ENCODE data around the gene TXNRD1. TPM values are rescaled to one million over a fixed set of nuclear protein-coding genes. Genes with fewer than 3 reads are reported as not detected.

The TXNRD1 gene
- polyA plus RNA-seq, 6 donors from 2014 or later, result 19.5 to 26.9 (median 22.9) TPM

DNA sequence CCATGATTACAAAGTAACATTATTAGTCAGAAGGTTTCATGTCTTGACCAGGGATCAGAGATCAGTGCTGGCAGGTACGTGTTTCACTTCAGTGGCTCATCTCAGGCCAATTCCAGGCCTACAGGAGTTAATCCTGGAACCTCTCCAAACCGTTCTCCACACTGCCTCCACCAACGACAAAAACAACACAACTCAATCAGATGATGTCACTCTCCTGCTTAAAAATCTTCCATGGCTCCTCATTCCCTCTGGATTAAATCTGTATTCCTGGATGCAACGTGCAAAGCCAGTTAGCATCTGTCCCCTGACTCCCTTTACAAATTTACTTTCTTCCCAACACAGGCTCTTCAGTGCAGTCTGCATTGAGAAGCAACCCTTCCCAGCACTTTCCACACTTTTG lies 34.3 kb upstream of the TXNRD1 start:
- Mint-ChIP-seq H3K4me3 (no peak overlapping the region), H3K27me3 (peaks cover 11 to 36% (median 26%) of the 10 kb centered on the region in 3 donors), H3K9me3 (peaks cover 0 to 16% (median 7%) of the 10 kb centered on the region in 7 donors), H3K36me3 (peaks cover 0 to 14% of the 10 kb centered on the region in 2 donors), H3K4me1 (no peaks in the 10 kb centered on the region), H3K27ac (no peak overlapping the region)
- no peak for DNase-seq
- no peak for ATAC-seq (ENCODE audit: low read depth in 2 of 2)

DNA sequence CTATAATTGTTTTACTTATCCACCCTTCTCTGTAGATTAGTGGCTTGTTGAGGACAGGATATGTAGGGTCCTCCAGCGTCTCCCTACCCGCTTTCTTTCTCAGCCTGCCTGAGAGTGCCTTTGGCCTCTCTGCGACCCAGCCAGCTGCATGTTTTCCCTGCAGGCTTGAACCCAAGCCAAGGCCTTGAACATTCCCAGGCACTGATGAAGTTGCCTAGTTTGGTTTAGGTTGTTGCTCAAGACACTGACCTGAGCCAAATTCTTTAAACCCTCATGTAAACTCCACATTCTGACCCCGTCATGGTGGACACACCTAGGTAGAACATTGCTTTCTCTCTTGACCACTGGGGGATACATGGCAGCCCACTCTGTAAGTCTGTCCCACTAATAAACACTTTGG lies 33.4 kb upstream of the TXNRD1 start:
- H3K9me3 Mint-ChIP-seq, result peaks cover 0 to 16% (median 7%) of the 10 kb centered on the region in 7 donors
- ATAC-seq (ENCODE audit: low read depth in 2 of 2) (no peak), DNase-seq (no peak)
- no peaks in the 10 kb centered on the region for H3K4me1 Mint-ChIP-seq
- peaks cover 0 to 14% of the 10 kb centered on the region in 2 donors for H3K36me3 Mint-ChIP-seq
- H3K4me3 Mint-ChIP-seq, result no peak overlapping the region
- no peak overlapping the region for H3K27ac Mint-ChIP-seq
- peaks cover 11 to 35% (median 26%) of the 10 kb centered on the region in 3 donors for H3K27me3 Mint-ChIP-seq

DNA sequence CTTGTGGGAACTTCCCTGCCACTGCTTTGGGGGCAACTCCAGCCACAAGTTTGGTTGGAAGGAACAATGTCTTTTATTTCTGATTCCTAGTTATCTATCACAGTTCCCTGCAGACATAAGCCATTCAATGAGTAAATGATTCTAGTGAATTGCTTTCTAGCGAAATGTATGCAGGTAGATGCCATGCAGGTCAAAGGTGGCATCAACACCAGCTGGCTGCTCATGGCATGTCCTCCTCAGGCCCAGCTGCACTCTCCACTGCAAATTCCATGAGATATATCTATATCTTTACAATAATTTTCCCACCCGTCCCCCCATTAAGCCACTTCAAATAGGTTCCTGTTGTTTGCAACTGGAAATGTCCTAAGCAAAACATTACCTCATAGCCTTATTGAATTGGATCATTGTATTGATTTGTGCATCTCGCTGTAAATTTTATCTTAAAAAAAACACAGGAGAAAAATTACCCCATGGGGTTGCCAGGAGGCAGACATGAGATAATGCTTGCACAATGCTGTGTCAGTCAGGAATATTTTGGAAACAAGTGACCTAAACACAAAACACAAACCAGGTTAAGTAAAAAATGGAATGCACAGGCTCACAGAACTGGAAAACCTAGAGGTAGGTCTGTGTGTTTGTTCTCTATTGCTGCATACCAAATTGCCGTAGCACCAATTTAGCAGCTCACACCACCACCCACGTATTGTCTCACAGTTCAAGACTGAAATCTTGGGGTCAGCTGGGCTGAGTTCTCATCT lies 32.8 kb upstream of the TXNRD1 start:
- no peak for ATAC-seq (ENCODE audit: low read depth in 2 of 2)
- Mint-ChIP-seq H3K27me3 (peaks cover 9 to 29% (median 25%) of the 10 kb centered on the region in 3 donors), H3K4me1 (no peaks in the 10 kb centered on the region), H3K27ac (no peak overlapping the region), H3K9me3 (peaks cover 0 to 16% (median 7%) of the 10 kb centered on the region in 7 donors), H3K4me3 (no peak overlapping the region), H3K36me3 (peaks cover 0 to 14% of the 10 kb centered on the region in 2 donors)
- DNase-seq, result no peak

DNA sequence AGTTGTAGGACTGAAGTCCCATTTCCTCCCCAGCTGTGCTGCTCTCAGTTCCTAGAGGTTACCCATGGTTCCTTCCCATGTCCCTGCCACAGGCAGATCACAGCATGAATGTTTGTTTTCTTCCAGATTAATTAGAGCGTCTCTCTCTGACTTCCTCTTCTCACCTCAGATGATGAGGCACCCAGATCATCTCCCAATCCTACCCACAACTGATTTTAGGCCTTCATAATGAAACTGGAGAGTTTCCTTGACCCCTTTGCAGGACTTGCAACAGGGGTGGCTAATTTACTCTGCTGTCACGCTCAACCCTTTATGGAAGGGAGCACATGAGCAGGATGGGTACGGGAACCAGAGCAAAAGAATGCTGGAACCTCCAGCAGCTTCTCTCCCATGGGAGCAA lies 32.1 kb upstream of the TXNRD1 start:
- H3K9me3 Mint-ChIP-seq, result peaks cover 0 to 16% (median 7%) of the 10 kb centered on the region in 7 donors
- ATAC-seq (ENCODE audit: low read depth in 2 of 2) (no peak), DNase-seq (no peak)
- no peak overlapping the region for H3K27ac Mint-ChIP-seq
- no peaks in the 10 kb centered on the region for H3K4me1 Mint-ChIP-seq
- peaks cover 2 to 22% (median 20%) of the 10 kb centered on the region in 3 donors for H3K27me3 Mint-ChIP-seq
- H3K36me3 Mint-ChIP-seq, result peaks cover 0 to 14% of the 10 kb centered on the region in 2 donors
- H3K4me3 Mint-ChIP-seq, result no peak overlapping the region

DNA sequence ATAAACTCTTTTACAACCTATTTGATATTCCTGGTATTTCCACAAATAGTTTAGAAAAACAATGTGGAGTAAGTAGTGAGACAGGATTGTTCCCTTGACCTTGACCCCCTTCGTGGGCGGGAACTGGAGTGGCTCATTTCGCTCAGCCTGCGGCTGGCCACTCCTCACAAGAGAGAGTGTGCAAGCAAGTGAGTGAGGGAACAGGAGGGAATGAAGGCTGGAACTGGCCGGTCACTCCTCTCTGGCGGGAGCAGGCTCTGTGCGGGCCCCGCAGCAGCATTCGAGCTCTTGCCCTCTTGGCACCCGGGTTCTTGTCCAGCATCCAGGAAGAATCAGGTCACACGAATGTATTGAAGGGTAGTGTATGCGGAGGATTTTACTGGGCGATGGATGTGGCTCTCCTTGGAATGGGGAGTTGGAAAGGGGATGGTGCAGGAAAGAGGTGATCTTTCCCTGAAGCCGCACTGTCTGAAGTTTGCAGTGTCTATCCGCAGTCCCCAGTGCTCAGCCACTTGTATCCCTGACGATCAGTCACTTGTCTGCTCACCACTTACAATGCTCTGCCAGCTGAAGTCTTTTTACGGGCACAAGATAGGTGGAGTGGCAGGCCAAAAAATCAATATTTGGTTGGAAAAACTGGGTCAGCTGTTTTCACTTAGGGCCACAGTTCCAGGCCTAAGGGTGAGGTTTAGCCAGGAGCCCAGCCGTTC lies 28.0 kb upstream of the TXNRD1 start:
- no peaks in the 10 kb centered on the region for H3K4me1 Mint-ChIP-seq
- peaks cover 0 to 5% (median under 1%) of the 10 kb centered on the region in 3 donors for H3K27me3 Mint-ChIP-seq
- peaks cover 0 to 14% of the 10 kb centered on the region in 2 donors for H3K36me3 Mint-ChIP-seq
- no peak overlapping the region for H3K27ac Mint-ChIP-seq
- H3K4me3 Mint-ChIP-seq, result no peak overlapping the region
- no peak for DNase-seq
- no peak for ATAC-seq (ENCODE audit: low read depth in 2 of 2)
- H3K9me3 Mint-ChIP-seq, result peaks cover 2 to 16% (median 7%) of the 10 kb centered on the region in 7 donors

DNA sequence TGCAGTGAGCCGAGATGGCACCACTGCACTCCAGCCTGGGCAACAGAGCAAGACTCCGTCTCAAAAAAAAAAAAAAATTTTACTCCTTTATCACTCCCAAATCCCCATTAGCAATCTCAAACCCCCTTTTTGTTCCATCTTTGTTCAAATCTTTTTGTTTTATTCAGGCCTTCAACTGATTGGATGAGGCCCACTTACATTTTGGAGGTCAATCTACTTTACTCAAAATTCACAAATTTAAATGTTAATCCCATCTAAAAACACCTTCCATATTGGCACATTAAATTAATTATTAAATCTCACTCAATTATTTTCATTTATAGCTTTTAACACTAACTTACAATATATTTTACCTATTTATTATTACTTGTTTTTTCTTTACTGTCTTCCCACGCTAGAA lies 27.0 kb upstream of the TXNRD1 start:
- DNase-seq (no peak), ATAC-seq (ENCODE audit: low read depth in 2 of 2) (no peak)
- Mint-ChIP-seq H3K9me3 (peaks cover under 1 to 12% (median 5%) of the 10 kb centered on the region in 7 donors), H3K4me1 (no peaks in the 10 kb centered on the region), H3K27me3 (peaks cover 0 to 5% (median 0%) of the 10 kb centered on the region in 3 donors), H3K36me3 (peaks cover 0 to 10% of the 10 kb centered on the region in 2 donors), H3K27ac (peak overlapping the region in 1 of 6 donors; percentile 71), H3K4me3 (no peak overlapping the region)

DNA sequence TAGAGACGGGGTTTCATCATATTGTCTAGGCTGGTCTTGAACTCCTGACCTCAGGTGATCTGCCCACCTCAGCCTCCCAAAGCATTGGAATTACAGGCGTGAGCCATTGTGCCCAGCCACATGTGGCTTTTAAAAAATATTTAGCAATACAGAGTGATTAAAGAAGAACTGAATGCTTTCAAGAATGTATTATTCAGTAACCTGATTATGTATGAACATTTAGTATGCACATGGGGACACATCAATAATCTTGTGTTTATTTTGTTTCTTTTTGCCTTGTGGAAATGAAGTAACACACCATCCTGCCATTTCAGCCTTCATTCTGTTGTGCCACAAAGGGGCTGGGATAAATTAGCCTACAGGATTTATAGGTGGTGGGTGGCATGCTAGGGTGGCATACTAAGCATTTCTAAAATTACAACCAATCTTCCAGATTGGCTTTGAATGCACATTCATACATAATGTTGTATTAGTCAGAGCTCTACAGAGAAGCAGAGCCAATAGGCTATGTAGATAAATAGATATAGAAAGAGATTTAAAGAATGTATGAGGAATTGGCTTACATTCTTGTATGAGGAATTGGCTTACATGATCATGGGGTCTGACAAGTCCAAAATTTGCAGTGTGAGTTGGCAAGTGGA lies 25.5 kb upstream of the TXNRD1 start:
- DNase-seq, result no peak
- Mint-ChIP-seq H3K27me3 (peaks cover 5 to 12% (median 6%) of the 10 kb centered on the region in 3 donors), H3K27ac (peak overlapping the region in 2 of 6 donors; percentile 25 to 66), H3K4me3 (no peak overlapping the region), H3K9me3 (peaks cover 0 to 5% (median 0%) of the 10 kb centered on the region in 7 donors), H3K36me3 (no peaks in the 10 kb centered on the region), H3K4me1 (no peaks in the 10 kb centered on the region)
- no peak for ATAC-seq (ENCODE audit: low read depth in 2 of 2)

DNA sequence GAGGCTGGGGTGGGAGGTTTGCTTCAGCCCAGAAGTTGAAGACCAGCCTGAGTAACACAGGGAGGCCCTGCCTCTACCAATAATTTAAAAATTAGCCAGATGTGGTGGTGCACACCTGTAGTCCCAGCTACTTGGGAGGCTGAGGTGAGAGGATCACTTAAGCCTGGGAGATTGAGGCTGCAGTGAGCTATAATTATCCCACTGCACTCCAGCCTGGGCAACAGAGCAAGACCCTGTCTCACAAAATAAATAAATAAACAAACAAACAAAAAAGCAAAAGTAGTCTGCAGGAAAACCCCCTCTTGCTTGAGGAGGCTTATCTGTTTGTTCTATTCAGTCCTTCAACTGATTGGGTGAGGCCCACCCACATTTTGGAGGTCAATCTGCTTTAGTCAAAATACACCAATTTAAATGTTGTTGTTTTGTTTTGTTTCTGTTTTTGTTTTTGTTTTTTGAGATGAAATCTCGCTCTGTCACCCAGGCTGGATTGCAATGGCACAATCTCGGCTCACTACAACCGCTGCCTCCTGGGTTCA lies 24.9 kb upstream of the TXNRD1 start:
- no peak for DNase-seq
- Mint-ChIP-seq H3K4me1 (no peaks in the 10 kb centered on the region), H3K9me3 (peaks cover 0 to 5% (median 0%) of the 10 kb centered on the region in 7 donors), H3K27me3 (peaks cover 0 to 12% (median 8%) of the 10 kb centered on the region in 3 donors), H3K27ac (no peak overlapping the region), H3K36me3 (no peaks in the 10 kb centered on the region), H3K4me3 (no peak overlapping the region)
- no peak for ATAC-seq (ENCODE audit: low read depth in 2 of 2)

DNA sequence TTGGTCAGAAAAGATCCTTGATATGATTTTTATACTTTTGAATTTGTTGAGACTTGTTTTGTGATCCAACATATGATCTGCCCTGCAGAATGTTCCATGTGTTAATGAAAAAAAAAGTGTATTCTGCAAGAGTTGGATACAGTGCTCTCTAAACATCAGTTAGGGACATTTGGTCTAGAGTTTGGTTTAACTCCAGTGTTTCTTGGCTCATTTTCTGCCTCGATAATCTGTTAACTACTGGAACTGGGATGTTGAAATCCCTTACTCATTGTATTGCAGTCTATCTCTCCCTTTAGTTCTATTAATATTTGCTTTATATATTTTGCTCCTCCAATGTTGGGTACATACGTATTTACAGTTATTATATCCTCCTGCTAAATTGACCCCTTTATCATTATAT lies 18.3 kb upstream of the TXNRD1 start:
- H3K9me3 Mint-ChIP-seq, result peaks cover 5 to 16% (median 12%) of the 10 kb centered on the region in 7 donors
- no peak overlapping the region for H3K4me3 Mint-ChIP-seq
- H3K27ac Mint-ChIP-seq, result no peak overlapping the region
- H3K4me1 Mint-ChIP-seq, result no peaks in the 10 kb centered on the region
- DNase-seq (no peak), ATAC-seq (ENCODE audit: low read depth in 2 of 2) (no peak)
- peaks cover 6 to 7% of the 10 kb centered on the region in 2 donors for H3K36me3 Mint-ChIP-seq
- H3K27me3 Mint-ChIP-seq, result peaks cover 9 to 39% (median 31%) of the 10 kb centered on the region in 3 donors

DNA sequence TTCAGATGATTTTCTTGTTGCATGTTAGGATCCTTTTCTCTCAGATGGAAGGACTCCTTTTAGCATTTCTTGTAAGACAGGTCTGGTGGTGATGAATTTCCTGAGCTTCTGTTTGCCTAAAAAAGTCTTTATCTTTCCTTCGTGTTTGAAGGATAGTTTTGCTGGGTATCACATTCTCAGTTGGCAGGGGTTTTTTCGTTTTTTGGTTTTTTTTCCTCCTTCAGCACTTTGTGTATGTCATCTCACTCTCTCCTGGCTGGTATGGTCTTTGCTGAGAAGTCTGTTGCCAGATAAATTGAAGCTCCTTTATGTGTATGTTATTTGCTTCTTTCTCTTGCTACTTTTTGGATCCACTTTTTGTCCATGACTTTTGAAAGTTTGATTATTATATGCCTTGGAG lies 15.6 kb upstream of the TXNRD1 start:
- H3K4me1 Mint-ChIP-seq, result no peaks in the 10 kb centered on the region
- DNase-seq (no peak), ATAC-seq (ENCODE audit: low read depth in 2 of 2) (no peak)
- H3K9me3 Mint-ChIP-seq, result peaks cover 5 to 16% (median 12%) of the 10 kb centered on the region in 7 donors
- peaks cover 6 to 7% of the 10 kb centered on the region in 2 donors for H3K36me3 Mint-ChIP-seq
- no peak overlapping the region for H3K27ac Mint-ChIP-seq
- H3K4me3 Mint-ChIP-seq, result no peak overlapping the region
- H3K27me3 Mint-ChIP-seq, result peaks cover 9 to 27% (median 24%) of the 10 kb centered on the region in 3 donors

DNA sequence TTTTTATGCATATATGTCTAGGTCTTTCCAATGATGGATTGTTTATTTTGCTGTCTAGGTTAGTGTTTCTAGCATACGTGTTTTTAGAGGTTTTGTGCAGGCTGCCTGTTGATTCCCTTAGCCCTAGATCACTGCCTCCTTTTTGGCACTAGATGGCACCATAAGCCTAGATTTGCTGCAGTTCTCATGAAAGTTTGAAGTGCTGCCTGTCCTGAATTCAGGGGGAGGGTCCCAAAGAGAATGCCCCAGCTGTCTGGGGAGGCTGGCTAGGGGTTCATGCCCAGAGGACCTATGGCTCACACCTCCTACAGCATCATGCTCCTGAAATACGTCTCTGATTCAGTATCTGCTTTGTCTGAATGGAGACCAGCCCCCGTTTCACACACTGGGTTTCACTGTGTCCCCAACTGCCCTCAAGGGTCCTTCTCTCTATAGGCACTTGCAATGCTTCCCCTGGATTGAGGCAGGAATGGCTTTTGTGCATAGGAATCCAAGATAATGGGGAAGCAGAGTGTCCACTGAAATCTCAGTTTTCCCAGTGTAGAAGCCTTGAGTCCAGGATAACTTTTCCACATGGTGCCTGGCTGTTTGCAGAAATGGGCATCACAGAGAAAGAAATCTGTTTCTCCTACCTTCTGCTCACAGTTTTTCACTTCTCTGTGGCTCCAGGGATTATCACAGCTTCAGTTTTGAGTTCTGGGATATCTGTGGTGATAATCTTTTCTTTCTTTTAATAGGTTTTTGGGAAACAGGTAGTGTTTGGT lies 14.2 kb upstream of the TXNRD1 start:
- H3K9me3 Mint-ChIP-seq, result peaks cover 5 to 16% (median 12%) of the 10 kb centered on the region in 7 donors
- H3K4me1 Mint-ChIP-seq, result no peaks in the 10 kb centered on the region
- no peak overlapping the region for H3K27ac Mint-ChIP-seq
- peaks cover 9 to 27% (median 16%) of the 10 kb centered on the region in 3 donors for H3K27me3 Mint-ChIP-seq
- ATAC-seq (ENCODE audit: low read depth in 2 of 2) (peak; percentile 68 to 79), DNase-seq (peak; percentile 57)
- peaks cover 6 to 7% of the 10 kb centered on the region in 2 donors for H3K36me3 Mint-ChIP-seq
- no peak overlapping the region for H3K4me3 Mint-ChIP-seq

DNA sequence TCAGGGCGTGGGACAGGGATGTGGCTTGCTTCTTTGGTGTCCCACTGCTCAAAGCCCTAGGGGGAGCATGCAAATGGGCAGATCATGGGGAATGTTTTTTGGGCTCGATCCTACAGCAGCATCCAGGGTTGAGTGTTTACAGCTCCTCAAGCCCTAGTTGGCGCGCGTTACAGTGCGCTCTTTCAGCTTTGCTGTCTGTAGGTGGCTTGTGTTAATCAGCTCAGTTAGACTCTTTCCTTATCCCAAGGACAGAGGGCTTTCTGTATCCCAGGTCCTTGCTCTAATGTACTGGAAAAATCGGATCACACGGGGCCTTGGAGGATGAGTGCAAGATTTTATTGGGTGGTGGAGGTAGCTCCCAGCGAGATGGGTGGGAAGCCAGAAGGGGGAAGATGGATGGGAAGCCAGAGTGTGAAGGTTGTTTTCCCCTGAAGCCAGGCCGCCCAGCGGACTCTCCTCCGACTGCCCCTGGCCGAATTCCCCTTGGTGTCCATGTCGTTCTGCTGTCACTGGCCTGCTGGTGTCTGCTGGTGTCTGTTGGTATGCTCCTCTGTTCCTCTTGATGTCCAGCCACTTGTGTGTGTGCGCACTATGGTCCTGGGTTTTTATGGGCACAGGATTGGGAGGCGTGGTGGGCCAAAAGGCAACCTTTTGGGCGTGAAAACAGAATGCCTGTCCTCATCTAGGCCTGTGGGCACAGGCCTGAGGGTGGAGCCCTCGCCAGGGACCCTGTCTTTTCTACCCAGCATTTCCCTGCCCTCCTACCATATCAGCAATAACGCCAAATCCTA lies 10.7 kb upstream of the TXNRD1 start:
- Mint-ChIP-seq H3K9me3 (peaks cover 5 to 11% (median 10%) of the 10 kb centered on the region in 7 donors), H3K4me1 (peaks cover 0 to 3% (median 0%) of the 10 kb centered on the region in 3 donors), H3K27me3 (peaks cover 8 to 28% (median 27%) of the 10 kb centered on the region in 3 donors), H3K27ac (no peak overlapping the region), H3K4me3 (no peak overlapping the region), H3K36me3 (peaks cover 6% of the 10 kb centered on the region in 2 donors)
- no peak for ATAC-seq (ENCODE audit: low read depth in 2 of 2)
- no peak for DNase-seq
